B cell (primary cell): ENCODE results near the gene NPPC. TPM values are rescaled to one million over a fixed set of nuclear protein-coding genes. Genes with fewer than 3 reads are reported as not detected.

Experiments
- ATAC-seq: fragments of 200-7000 bp; cut with Tn5 transposase; one replicate; pipeline ENCODE4 v1.10.0; 2021; ENCODE audit warnings: low read depth, mild to moderate bottlenecking, moderate number of reproducible peaks, moderate library complexity
- CTCF ChIA-PET: fragments of 350-600 bp; sonication (Branson Sonifier 250); formaldehyde crosslinking; loops from one replicate; lab custom pipeline; 2021; ENCODE audit warnings: antibody characterized with exemption, inconsistent platforms; lab: Charles Lee
- POLR2A ChIA-PET: fragments of 350-600 bp; sonication (Branson Sonifier 250); formaldehyde crosslinking; loops from one replicate; lab custom pipeline; 2021; ENCODE audit warnings: antibody characterized with exemption; lab: Charles Lee
- DNase-seq: peaks from one replicate; pipeline ENCODE4 v3.0.0; 2013
- H2AFZ ChIP-seq: 2 replicates; pipeline ENCODE4 v1.6.1; 2012; ENCODE audit warnings: mild to moderate bottlenecking, low read depth, low read length; ENCODE audit not compliant: insufficient read depth, poor library complexity, severe bottlenecking
- H3K27ac ChIP-seq, 2 donors: 1 replicate in 1 of 2; 2 replicates in 1 of 2; pipeline ENCODE4 v1.5.1; 2012 to 2013; ENCODE audit warnings: low read length in 2 of 2, mild to moderate bottlenecking in 2 of 2, moderate library complexity in 1 of 2
- H3K27me3 ChIP-seq, 4 experiments: fragments of 200-600 bp in 1 of 4; sonication (generic) in 1 of 4; replicated peaks in 1 of 4; 1 replicate in 2 of 4; 2 replicates in 2 of 4; pipeline versions ENCODE4 v1.6.1 to v1.7.0; 2013 to 2016; ENCODE audit warnings: low read length in 3 of 4, mild to moderate bottlenecking in 2 of 4, mixed read lengths in 1 of 4, moderate library complexity in 1 of 4; ENCODE audit not compliant: insufficient read depth in 4 of 4, control insufficient read depth in 3 of 4; ENCODE audit errors: control extremely low read depth in 1 of 4
- H3K36me3 ChIP-seq, 2 experiments: replicated peaks in 1 of 2; 1 replicate in 1 of 2; 2 replicates in 1 of 2; pipeline versions ENCODE4 v1.6.1 to v1.7.1; 2013; ENCODE audit warnings: low read length in 1 of 2; ENCODE audit not compliant: insufficient read depth in 2 of 2, control insufficient read depth in 1 of 2; ENCODE audit errors: control extremely low read depth in 1 of 2, extremely low read depth in 1 of 2
- H3K4me1 ChIP-seq, 2 donors: fragments of 200-600 bp in 1 of 2; sonication (generic) in 1 of 2; 1 replicate in 1 of 2; 2 replicates in 1 of 2; pipeline versions ENCODE4 v1.5.1 to v1.6.1; 2013 to 2017; ENCODE audit warnings: low read length in 2 of 2; ENCODE audit not compliant: control insufficient read depth in 2 of 2, insufficient read depth in 2 of 2
- H3K4me2 ChIP-seq: replicated peaks from 2 replicates; pipeline ENCODE3; 2012; ENCODE audit warnings: mild to moderate bottlenecking, low read depth, low read length; ENCODE audit not compliant: poor library complexity, severe bottlenecking
- H3K4me3 ChIP-seq, 5 experiments: fragments of 200-600 bp in 1 of 5; sonication (generic) in 1 of 5; 1 replicate in 3 of 5; 2 replicates in 2 of 5; pipeline versions ENCODE4 v1.5.1 to v1.7.0; 2011 to 2016; ENCODE audit warnings: low read length in 4 of 5, mild to moderate bottlenecking in 4 of 5, low read depth in 2 of 5, control low read depth in 1 of 5, moderate library complexity in 1 of 5; ENCODE audit not compliant: insufficient read depth in 1 of 5; ENCODE audit errors: control extremely low read depth in 1 of 5, extremely low read depth in 1 of 5
- H3K79me2 ChIP-seq: fragments of 200-600 bp; sonication (generic); one replicate; pipeline ENCODE4 v1.6.0; 2016; ENCODE audit warnings: low read length; ENCODE audit not compliant: control insufficient read depth, insufficient read depth
- H3K9ac ChIP-seq: fragments of 200-600 bp; sonication (generic); 2 replicates; pipeline ENCODE4 v1.6.1; 2017; ENCODE audit warnings: mild to moderate bottlenecking, low read length, moderate library complexity
- H3K9me3 ChIP-seq, 3 donors: one replicate each; pipeline versions ENCODE4 v1.6.1 to v1.7.1; 2013; ENCODE audit warnings: low read length in 2 of 3; ENCODE audit not compliant: control insufficient read depth in 2 of 3, insufficient read depth in 1 of 3; ENCODE audit errors: control extremely low read depth in 1 of 3
- H4K20me1 ChIP-seq: 2 replicates; pipeline ENCODE4 v1.6.0; 2012; ENCODE audit warnings: mild to moderate bottlenecking, low read length; ENCODE audit not compliant: insufficient read depth, control insufficient read depth, poor library complexity, severe bottlenecking
- H3K27ac Mint-ChIP-seq: one replicate; pipeline ENCODE4 v1.8.0; 2021; ENCODE audit warnings: mixed read lengths
- H3K27me3 Mint-ChIP-seq: one replicate; pipeline ENCODE4 v1.8.0; 2021; ENCODE audit warnings: mixed read lengths
- H3K4me1 Mint-ChIP-seq: one replicate; pipeline ENCODE4 v1.8.0; 2021; ENCODE audit warnings: mixed read lengths
- H3K4me3 Mint-ChIP-seq: one replicate; pipeline ENCODE4 v1.8.0; 2021; ENCODE audit warnings: mixed read lengths
- H3K9me3 Mint-ChIP-seq: one replicate; pipeline ENCODE4 v1.8.0; 2022; ENCODE audit warnings: mixed read lengths; ENCODE audit not compliant: insufficient read depth
- EZH2 ChIP-seq: IDR thresholded peaks from 2 replicates; pipeline ENCODE4 v1.6.1; 2012; ENCODE audit warnings: borderline replicate concordance, low read depth, mild to moderate bottlenecking, moderate library complexity, low read length; ENCODE audit not compliant: insufficient read depth, poor library complexity, severe bottlenecking
- whole genome bisulfite sequencing: methylation state at CpG from one replicate; pipeline ENCODE4 v1.1.5; 2013; ENCODE audit warnings: missing lambda C conversion rate; ENCODE audit not compliant: insufficient coverage; 5-methylcytosine and 5-hydroxymethylcytosine counted together
- intact Hi-C: fragments of 100-400 bp; cut with micrococcal nuclease; formaldehyde crosslinking; loops from one replicate; pipeline ENCODE4 v1.10.0; 2022
- polyA plus RNA-seq: library from polyadenylated mRNA; depleted of rRNA; stranded (reverse); fragments of >200 nt; gene quantifications from 2 replicates; pipeline ENCODE4 v1.2.3, GENCODE V29; 2012
- total RNA-seq, 2 donors: library from RNA; stranded (reverse); fragments of 120-200 nt in 1 of 2; gene quantifications; 1 replicate in 1 of 2; 2 replicates in 1 of 2; pipeline versions ENCODE4 v1.2.3 to v1.2.4, GENCODE V29; 2013 to 2022
- TF ChIP-seq, protein P1 (sequence below): fragments of 200-600 bp; IDR thresholded peaks from one replicate; pipeline ENCODE4 v1.8.0; 2022; ENCODE audit warnings: antibody characterized with exemption, mild to moderate bottlenecking

NPPC gene
- total and polyA plus RNA-seq, 2 donors (not counting 1 experiment from before 2014, with no cell fraction given) = 0.33 to 0.71 TPM

DNA sequence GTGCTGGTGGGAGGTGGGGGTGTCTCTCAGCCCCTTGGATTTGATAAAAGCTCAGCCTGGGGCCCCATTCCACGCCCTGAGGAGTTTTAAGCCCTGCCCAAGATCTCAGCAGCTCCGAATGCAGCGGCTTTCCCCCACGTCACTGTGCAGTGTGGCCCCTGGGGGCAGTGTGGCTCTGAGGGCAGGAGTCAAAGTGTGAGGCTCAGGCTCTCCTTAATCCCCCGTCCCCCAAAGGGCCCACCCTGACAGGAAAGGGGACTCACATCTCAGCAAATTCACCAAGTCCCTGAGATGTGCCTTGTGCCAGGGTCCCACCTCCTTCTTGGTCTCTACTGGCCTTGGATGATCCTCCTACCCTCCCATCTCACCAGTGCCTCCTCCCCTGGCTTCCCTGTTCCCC lies 25.2 kb downstream of the NPPC start:
- DNase-seq (no peak), ATAC-seq (no peak)
- TF ChIP-seq, protein P1, sequence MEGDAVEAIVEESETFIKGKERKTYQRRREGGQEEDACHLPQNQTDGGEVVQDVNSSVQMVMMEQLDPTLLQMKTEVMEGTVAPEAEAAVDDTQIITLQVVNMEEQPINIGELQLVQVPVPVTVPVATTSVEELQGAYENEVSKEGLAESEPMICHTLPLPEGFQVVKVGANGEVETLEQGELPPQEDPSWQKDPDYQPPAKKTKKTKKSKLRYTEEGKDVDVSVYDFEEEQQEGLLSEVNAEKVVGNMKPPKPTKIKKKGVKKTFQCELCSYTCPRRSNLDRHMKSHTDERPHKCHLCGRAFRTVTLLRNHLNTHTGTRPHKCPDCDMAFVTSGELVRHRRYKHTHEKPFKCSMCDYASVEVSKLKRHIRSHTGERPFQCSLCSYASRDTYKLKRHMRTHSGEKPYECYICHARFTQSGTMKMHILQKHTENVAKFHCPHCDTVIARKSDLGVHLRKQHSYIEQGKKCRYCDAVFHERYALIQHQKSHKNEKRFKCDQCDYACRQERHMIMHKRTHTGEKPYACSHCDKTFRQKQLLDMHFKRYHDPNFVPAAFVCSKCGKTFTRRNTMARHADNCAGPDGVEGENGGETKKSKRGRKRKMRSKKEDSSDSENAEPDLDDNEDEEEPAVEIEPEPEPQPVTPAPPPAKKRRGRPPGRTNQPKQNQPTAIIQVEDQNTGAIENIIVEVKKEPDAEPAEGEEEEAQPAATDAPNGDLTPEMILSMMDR = no peak
- no peak for TF ChIP-seq EZH2
- no peak overlapping the region for H3K9ac ChIP-seq
- Mint-ChIP-seq H3K9me3 (no peaks in the 10 kb centered on the region), H3K4me1 (no peaks in the 10 kb centered on the region), H3K4me3 (no peak overlapping the region), H3K27me3 (peaks cover 2% of the 10 kb centered on the region), H3K27ac (no peak overlapping the region)
- no peaks in the 10 kb centered on the region for H3K27me3 ChIP-seq
- H3K9me3 ChIP-seq = no peaks in the 10 kb centered on the region
- H3K4me2 ChIP-seq = no peak overlapping the region
- no peak overlapping the region for H3K27ac ChIP-seq
- no peak overlapping the region for H2AFZ ChIP-seq
- no peaks in the 10 kb centered on the region for H3K79me2 ChIP-seq
- no peaks in the 10 kb centered on the region for H4K20me1 ChIP-seq
- H3K4me1 ChIP-seq = no peaks in the 10 kb centered on the region
- ChIA-PET POLR2A (no interaction called here), CTCF (interaction anchor here (0.7 to 2.1 kb wide), 13 partner anchors 8 to 538 kb away, joined by 3 to 6 read pairs (median 4); no protein-coding TSS in a partner anchor)
- no peaks in the 10 kb centered on the region for H3K36me3 ChIP-seq
- WGBS = 85% methylated on average over 5 of the region's 5 CpGs
- no peak overlapping the region for H3K4me3 ChIP-seq
- intact Hi-C loops = no loop called here

DNA sequence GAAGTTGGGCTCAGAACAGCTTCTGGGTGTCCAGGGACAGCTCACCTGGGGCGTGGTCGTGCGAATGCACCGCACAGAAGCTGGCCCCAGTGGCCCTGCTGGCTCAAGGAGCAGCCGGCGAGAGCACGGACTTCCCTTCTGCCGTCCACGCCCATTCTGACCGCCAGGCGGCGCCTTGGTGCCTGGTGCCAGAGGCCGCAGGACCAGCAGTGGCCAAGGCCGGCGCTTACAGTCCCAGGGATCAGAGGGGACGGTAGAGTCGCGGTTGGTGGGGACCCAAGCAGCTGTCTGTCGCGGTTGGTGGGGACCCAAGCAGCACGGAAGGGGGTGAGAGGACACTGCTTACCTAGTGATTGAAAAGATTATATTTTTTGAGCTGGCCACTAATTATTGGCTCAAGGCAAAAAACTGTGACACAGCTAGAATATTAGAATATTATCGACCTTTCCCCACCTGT lies 25.7 kb downstream of the NPPC start:
- ChIA-PET POLR2A (no interaction called here), CTCF (interaction anchor here (0.7 to 2.1 kb wide), 13 partner anchors 8 to 539 kb away, joined by 3 to 6 read pairs (median 4); no protein-coding TSS in a partner anchor)
- 31% methylated on average over 21 of the region's 22 CpGs for WGBS
- H3K4me2 ChIP-seq = no peak overlapping the region
- no peaks in the 10 kb centered on the region for H3K36me3 ChIP-seq
- H3K4me1 Mint-ChIP-seq = no peaks in the 10 kb centered on the region
- DNase-seq (peak; percentile 58), ATAC-seq (peak; percentile 47)
- H3K4me3 ChIP-seq = no peak overlapping the region
- H3K9me3 ChIP-seq = no peaks in the 10 kb centered on the region
- TF ChIP-seq, protein P1 = peak; percentile 82
- no peak for TF ChIP-seq EZH2
- no peak overlapping the region for H3K27ac ChIP-seq
- intact Hi-C loops = no loop called here
- H3K9ac ChIP-seq = no peak overlapping the region
- H4K20me1 ChIP-seq = no peaks in the 10 kb centered on the region
- no peaks in the 10 kb centered on the region for H3K4me1 ChIP-seq
- H3K9me3 Mint-ChIP-seq = no peaks in the 10 kb centered on the region
- H3K79me2 ChIP-seq = no peaks in the 10 kb centered on the region
- H2AFZ ChIP-seq = no peak overlapping the region
- peaks cover 2% of the 10 kb centered on the region for H3K27me3 Mint-ChIP-seq
- H3K27me3 ChIP-seq = no peaks in the 10 kb centered on the region
- H3K27ac Mint-ChIP-seq = no peak overlapping the region
- H3K4me3 Mint-ChIP-seq = no peak overlapping the region
